HFF-Myc (cell line): ENCODE data around the gene R3HDM2.
"Not testable (repeated sequence)": the region's sequence is repeated elsewhere in the genome, so short reads cannot be mapped to it uniquely, and the experiment has no call there.

ENCODE experiments used
- DNase-seq: peaks from one replicate; pipeline ENCODE4 v3.0.0-alpha.2; 2011; ENCODE audit warnings: low read depth; ENCODE audit errors: extremely low read depth
- H3K4me3 ChIP-seq: replicated peaks from 2 replicates; pipeline ENCODE4 v1.5.1; 2011; ENCODE audit warnings: low read depth, mild to moderate bottlenecking, control low read depth, low read length
- TF ChIP-seq, protein P1 (sequence below): IDR thresholded peaks from 2 replicates; pipeline ENCODE4 v1.5.1; 2012; ENCODE audit warnings: mild to moderate bottlenecking, low read depth, low read length, control low read depth; ENCODE audit errors: missing control alignments

The R3HDM2 gene

DNA sequence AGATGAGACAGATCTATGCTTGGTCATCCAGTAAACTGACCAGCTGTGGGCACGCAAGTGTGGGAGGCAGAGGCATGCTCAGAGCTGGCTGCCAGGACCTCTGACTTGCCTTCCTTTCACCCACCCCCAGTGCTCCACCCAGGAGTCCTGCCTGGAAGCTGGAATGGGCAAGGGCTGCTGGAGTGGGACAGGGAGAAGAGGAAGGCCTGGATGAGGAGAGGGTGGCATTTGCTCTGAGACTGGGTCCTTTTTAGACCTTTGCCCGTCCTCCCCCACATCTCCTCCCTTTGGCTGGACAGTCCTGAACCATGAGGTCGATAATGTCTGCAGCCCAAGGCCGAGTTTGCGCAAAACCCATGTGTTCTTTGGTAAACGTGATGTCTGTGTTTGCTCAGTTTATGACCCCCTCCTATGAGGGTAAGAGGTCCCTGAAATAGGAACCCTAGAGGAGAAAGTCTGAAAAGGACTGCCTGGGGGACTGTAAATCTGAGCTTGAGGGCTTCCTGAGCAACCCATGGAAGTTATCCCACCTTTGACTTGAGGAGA lies 20.5 kb upstream of the R3HDM2 start:
- no peak overlapping the region for H3K4me3 ChIP-seq
- DNase-seq: no peak
- TF ChIP-seq, protein P1, sequence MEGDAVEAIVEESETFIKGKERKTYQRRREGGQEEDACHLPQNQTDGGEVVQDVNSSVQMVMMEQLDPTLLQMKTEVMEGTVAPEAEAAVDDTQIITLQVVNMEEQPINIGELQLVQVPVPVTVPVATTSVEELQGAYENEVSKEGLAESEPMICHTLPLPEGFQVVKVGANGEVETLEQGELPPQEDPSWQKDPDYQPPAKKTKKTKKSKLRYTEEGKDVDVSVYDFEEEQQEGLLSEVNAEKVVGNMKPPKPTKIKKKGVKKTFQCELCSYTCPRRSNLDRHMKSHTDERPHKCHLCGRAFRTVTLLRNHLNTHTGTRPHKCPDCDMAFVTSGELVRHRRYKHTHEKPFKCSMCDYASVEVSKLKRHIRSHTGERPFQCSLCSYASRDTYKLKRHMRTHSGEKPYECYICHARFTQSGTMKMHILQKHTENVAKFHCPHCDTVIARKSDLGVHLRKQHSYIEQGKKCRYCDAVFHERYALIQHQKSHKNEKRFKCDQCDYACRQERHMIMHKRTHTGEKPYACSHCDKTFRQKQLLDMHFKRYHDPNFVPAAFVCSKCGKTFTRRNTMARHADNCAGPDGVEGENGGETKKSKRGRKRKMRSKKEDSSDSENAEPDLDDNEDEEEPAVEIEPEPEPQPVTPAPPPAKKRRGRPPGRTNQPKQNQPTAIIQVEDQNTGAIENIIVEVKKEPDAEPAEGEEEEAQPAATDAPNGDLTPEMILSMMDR: no peak

DNA sequence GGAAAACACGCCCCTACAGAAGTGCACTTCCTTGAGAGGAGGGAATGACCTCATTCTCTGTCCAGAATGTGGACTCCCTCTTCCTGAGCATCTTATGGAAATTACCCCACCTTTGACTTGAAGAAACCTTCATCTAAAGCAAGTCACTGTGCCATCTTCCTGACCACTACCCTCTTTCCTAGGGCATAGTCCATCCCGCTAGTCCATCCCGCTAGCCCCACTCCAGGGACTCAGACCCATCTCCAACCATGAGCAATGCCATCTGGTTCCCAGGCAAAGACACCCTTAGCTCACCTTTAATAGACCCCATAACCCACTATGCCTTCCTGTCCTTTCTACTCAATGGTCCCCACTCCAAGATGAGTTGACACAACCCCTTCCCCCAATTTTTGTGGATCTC lies 19.2 kb upstream of the R3HDM2 start:
- DNase-seq: no peak
- TF ChIP-seq, protein P1: no peak
- no peak overlapping the region for H3K4me3 ChIP-seq

DNA sequence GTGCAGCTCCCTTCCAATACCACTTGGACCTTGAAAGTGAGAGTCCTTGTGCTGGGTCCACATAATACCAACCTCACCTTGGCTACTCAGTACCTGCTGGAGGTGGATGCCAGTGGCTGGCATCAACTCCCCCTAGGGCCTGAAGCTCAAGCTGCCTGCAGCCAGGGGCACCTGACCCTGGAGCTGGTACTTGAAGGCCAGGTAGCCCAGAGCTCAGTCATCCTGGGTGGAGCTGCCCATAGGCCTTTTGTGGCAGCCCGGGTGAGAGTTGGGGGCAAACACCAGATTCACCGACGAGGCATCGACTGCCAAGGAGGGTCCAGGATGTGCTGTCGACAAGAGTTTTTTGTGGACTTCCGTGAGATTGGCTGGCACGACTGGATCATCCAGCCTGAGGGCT lies 18.5 kb upstream of the R3HDM2 start:
- no peak for DNase-seq
- TF ChIP-seq, protein P1: no peak
- no peak overlapping the region for H3K4me3 ChIP-seq

DNA sequence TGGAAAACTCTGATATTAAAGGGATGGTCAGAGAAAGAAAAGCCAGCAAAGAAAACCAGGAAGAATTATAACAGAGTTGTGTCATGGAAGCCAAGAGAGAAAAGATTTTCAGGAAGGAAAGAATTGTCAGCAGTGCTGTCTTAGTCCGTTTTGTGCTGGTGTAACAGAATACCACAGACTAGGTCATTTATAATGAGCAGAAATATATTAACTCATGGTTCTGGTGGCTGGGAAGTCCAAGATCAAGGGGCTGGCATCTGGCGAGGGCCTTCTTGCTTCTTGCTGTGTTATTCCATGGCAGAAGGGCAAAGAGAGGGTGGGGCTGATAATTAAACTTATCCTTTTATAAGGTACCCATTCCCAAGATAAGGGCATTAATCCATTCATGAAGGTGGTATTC lies 17.8 kb upstream of the R3HDM2 start:
- DNase-seq: no peak
- no peak overlapping the region for H3K4me3 ChIP-seq
- TF ChIP-seq, protein P1: no peak

DNA sequence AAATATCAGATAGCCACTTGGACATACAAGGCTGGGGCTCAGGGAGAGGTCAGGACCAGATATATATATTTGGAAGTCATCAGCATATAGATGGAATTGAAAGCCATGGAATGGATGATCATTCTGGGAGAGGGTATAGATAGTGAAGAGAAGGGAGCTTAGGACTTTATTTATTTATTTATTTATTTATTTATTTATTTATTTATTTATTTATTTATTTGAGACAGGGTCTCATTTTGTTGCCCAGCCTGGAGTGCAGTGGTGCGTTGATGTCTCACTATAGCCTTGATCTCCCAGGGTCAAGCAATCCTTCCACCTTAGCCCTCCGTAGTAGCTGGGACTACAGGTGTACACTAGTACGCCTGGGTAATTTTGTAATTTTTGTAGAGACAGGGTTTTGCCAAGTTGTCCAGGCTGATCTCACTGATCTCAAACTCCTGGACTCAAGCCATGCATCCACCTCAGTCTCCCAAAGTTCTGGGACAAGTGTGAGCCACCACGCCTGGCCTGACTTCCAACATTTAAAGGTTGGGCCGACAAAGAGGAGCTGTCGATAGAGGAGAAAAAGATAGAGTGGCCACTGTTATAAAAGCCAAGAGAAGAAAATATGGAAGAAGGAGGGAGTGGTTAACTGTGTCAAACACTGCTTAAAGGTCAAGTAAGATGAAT lies 15.6 kb upstream of the R3HDM2 start:
- no peak for DNase-seq
- no peak overlapping the region for H3K4me3 ChIP-seq
- TF ChIP-seq, protein P1: no peak

DNA sequence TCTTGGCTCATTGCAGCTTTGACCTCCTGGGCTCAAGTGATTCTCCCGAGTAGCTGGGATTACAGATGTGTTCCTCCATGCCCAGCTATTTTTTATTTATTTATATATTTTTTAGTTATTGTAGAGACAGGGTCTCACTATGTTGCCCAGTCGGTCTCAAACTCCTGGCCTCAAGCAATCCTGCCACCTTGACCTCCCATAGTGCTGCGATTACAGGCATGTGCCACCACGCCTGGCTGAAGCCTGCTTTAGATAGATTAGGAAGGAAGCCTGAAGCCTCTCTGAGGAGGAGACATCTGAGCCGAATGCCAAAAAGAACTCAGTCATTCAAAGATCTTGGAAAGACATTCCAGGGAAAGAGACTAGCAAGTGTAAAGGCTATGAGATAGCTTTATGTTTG lies 13.9 kb upstream of the R3HDM2 start:
- H3K4me3 ChIP-seq: no peak overlapping the region
- TF ChIP-seq, protein P1: no peak
- DNase-seq: no peak

DNA sequence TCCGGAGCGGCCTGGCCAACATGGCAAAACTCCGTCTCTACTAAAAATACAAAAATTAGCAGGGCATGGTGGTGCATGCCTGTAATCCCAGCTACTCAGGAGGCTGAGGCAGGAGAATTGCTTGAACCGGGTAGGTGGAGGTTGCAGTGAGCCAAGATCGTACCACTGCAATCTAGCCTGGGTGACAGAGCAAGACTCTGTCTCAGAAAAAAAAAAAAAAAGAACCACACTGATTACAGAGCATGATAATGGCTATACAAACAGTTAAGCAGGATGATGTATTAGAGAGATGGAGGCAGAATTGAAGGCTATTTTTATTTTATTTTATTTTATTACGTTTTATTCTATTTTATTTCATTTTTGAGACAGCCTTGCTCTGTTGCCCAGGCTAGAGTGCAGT lies 13.5 kb upstream of the R3HDM2 start:
- not testable (repeated sequence) for H3K4me3 ChIP-seq, DNase-seq
